ENCODE measurements around the gene ABCC9. TPM values are rescaled to one million over a fixed set of nuclear protein-coding genes. Genes with fewer than 3 reads are reported as not detected.

Gene ABCC9
- total RNA-seq, 1 experiment from 2014 or later: 0.07 TPM

DNA sequence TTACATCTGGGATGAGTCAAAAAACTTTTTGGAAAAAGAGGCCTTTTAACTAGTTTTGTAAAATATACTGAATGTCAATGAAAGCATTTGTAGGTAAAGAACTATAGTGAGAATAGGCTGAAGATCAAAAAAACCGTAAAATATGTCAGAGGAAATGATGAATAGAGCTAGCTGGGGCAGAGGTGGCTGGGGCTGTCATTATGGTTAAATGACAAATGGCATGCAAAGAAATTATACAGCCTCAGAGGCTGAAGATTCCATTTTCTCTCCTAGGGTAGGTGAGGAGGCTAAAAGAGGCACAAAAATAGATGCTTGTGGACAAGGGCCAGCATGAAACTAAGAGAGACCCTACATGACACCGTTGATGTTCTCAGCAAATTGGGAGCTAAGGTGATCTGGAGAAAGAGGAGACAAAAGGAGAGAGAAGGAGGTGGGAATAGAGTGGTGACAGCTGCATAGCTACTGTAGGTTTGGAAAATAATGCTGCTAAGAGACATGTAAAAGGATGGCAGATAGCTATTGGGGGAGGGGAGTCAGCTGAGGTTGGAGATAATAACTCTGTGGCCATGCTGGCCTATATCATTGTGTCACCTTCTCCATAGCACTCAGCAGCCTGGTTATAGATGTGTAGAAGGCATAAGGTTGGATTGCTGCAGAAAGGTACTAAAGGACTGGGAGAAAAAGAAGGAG, 63.8 kb downstream of the ABCC9 start:
- DNase-seq: no peak
- POLR2A ChIA-PET (ENCODE audit: unreplicated experiment): no interaction called here
- no peaks in the 10 kb centered on the region for H3K79me2 ChIP-seq (ENCODE audit: low read depth)
- H3K4me2 ChIP-seq: no peak overlapping the region
- intact Hi-C loops (cut with micrococcal nuclease; ENCODE audit: unreplicated experiment): no loop called here
- CTCF ChIA-PET: no interaction called here
- H3F3A ChIP-seq (ENCODE audit: insufficient read depth, low read depth): no peaks in the 10 kb centered on the region
- H3K4me1 ChIP-seq (replicated peaks; ENCODE audit: insufficient read depth): no peaks in the 10 kb centered on the region
- no peaks in the 10 kb centered on the region for H3K36me3 ChIP-seq (ENCODE audit: low read depth)
- TF ChIP-seq EZH2 (IDR thresholded peaks at IDR 0.05; ENCODE audit: low read depth) (no peak), CTCF (conservative IDR thresholded peaks at IDR 0.05) (no peak)
- H3K9me3 ChIP-seq (ENCODE audit: insufficient read depth, low read depth): 0 out of 2 replicates have a peak, but pooled peaks cover 3% of the 10 kb centered on the region
- H3K27me3 ChIP-seq (ENCODE audit: insufficient read depth, low read depth): no peaks in the 10 kb centered on the region
- H2AFZ ChIP-seq: no peak overlapping the region
- H3K27ac ChIP-seq: no peak overlapping the region
- no peak overlapping the region for H3K4me3 ChIP-seq
- no peaks in the 10 kb centered on the region for H4K20me1 ChIP-seq (ENCODE audit: insufficient read depth)
- no peaks in the 10 kb centered on the region for H3K9me2 ChIP-seq (ENCODE audit: insufficient read depth)
- no TSS peak for BruUV-seq (replicated peaks)

- DNase-seq: no peak
- Histone ChIP-seq H3K4me2 (no peak overlapping the region), H3K27ac (no peak overlapping the region), H4K20me1 (ENCODE audit: insufficient read depth) (no peaks in the 10 kb centered on the region), H2AFZ (no peak overlapping the region), H3K9me3 (ENCODE audit: insufficient read depth, low read depth) (no peaks in the 10 kb centered on the region), H3K4me1 (replicated peaks; ENCODE audit: insufficient read depth) (no peaks in the 10 kb centered on the region), H3K36me3 (ENCODE audit: low read depth) (no peaks in the 10 kb centered on the region), H3K4me3 (no peak overlapping the region), H3K9me2 (ENCODE audit: insufficient read depth) (no peaks in the 10 kb centered on the region), H3F3A (ENCODE audit: insufficient read depth, low read depth) (no peaks in the 10 kb centered on the region), H3K27me3 (ENCODE audit: insufficient read depth, low read depth) (no peaks in the 10 kb centered on the region), H3K79me2 (ENCODE audit: low read depth) (no peaks in the 10 kb centered on the region)
- ChIA-PET POLR2A (ENCODE audit: unreplicated experiment) (no interaction called here), CTCF (no interaction called here)
- intact Hi-C loops (cut with micrococcal nuclease; ENCODE audit: unreplicated experiment): no loop called here
- no TSS peak for BruUV-seq (replicated peaks)
- no peak for TF ChIP-seq CTCF (conservative IDR thresholded peaks at IDR 0.05)
- TF ChIP-seq EZH2 (IDR thresholded peaks at IDR 0.05; ENCODE audit: low read depth): no peak
Measured at GRCh38 chr12:21865846-21866245, 75.4 kb downstream of the ABCC9 start.

DNA sequence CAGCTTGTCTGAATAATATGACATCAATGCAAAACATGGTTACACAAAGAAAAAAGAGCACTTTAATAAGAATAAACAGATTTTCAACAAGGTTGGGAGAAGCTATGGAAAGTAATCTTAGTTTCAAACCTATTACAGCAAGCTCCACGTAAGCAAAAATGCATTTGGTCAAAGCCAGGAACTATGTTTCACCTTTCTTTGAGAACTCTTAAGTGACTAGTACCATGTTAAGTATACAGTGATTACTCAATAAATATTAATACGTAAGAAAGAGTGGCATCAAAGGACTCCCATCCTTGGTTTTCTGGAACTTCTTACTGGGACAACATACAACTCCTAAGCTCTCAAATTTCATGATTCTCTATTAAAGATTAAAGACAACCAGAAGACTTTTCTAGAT, 80.7 kb downstream of the ABCC9 start:
- no TSS peak for BruUV-seq (replicated peaks)
- no peaks in the 10 kb centered on the region for H3F3A ChIP-seq (ENCODE audit: insufficient read depth, low read depth)
- no peak for DNase-seq
- no peaks in the 10 kb centered on the region for H3K4me1 ChIP-seq (replicated peaks; ENCODE audit: insufficient read depth)
- no peaks in the 10 kb centered on the region for H3K9me2 ChIP-seq (ENCODE audit: insufficient read depth)
- no peak overlapping the region for H3K27ac ChIP-seq
- CTCF ChIA-PET: no interaction called here
- H2AFZ ChIP-seq: no peak overlapping the region
- H3K9me3 ChIP-seq (ENCODE audit: insufficient read depth, low read depth): no peaks in the 10 kb centered on the region
- TF ChIP-seq EZH2 (IDR thresholded peaks at IDR 0.05; ENCODE audit: low read depth) (no peak), CTCF (conservative IDR thresholded peaks at IDR 0.05) (no peak)
- H3K27me3 ChIP-seq (ENCODE audit: insufficient read depth, low read depth): no peaks in the 10 kb centered on the region
- H3K4me3 ChIP-seq: no peak overlapping the region
- POLR2A ChIA-PET (ENCODE audit: unreplicated experiment): no interaction called here
- no peaks in the 10 kb centered on the region for H3K79me2 ChIP-seq (ENCODE audit: low read depth)
- no peaks in the 10 kb centered on the region for H4K20me1 ChIP-seq (ENCODE audit: insufficient read depth)
- H3K4me2 ChIP-seq: no peak overlapping the region
- intact Hi-C loops (cut with micrococcal nuclease; ENCODE audit: unreplicated experiment): no loop called here
- no peaks in the 10 kb centered on the region for H3K36me3 ChIP-seq (ENCODE audit: low read depth)
